UCSD-AML1 (cell line): ENCODE results near the gene AKT3.
"Not testable (repeated sequence)": the region's sequence is repeated elsewhere in the genome, so short reads cannot be mapped to it uniquely, and the experiment has no call there.

Experiments
- DNase-seq: peaks from one replicate; lab custom pipeline; 2025; ENCODE audit not compliant: unreplicated experiment; lab: John Stamatoyannopoulos, UW

The AKT3 gene

GRCh38 chr1:243786531-243786930 is 63.5 kb downstream of the AKT3 start:
- no peak for DNase-seq

DNA sequence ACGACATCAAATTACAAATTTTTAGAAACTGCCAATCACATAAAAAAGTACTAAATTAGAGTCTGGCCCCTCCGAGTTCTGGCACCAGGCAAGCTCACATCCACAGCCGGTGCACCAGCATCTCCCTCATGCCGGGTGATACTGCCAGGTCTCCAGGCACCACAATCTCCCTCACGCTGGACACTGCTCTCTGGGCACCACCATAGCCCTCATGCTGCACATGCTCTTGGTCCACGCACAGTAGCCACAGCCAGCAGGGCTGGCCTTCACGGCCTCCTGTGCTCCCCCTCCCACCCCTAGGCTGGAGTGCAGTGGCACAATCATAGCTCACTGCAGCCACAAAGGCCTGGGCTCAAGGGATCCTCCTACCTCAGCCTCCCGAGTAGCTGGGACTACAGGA is 65.5 kb downstream of the AKT3 start:
- DNase-seq: no peak

- no peak for DNase-seq
Measured at GRCh38 chr1:243783714-243784113, 66.3 kb downstream of the AKT3 start.

GRCh38 chr1:243772361-243773050 is 77.5 kb downstream of the AKT3 start:
- DNase-seq: not testable (repeated sequence)

- no peak for DNase-seq
Measured at GRCh38 chr1:243770860-243771259, 79.2 kb downstream of the AKT3 start.

DNA sequence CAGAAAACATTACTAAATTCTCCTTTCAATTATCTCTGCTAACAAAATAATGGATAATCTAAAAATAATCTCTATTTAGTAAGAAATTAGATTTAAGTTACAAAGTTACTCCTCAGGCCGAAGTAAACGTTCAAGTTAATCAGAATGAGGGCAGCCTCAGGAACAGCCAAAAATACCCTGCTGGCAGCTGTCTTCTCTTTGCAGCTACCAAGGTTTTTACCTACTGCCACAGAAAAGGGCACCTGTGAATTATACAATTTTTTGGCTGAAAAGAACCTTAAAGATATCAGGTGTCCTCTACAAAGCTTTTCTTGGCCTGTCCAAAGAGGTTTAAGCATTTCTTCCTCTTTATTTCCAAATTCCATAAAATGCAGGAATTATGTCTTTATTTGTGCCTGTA is 84.4 kb downstream of the AKT3 start:
- DNase-seq: no peak

DNA sequence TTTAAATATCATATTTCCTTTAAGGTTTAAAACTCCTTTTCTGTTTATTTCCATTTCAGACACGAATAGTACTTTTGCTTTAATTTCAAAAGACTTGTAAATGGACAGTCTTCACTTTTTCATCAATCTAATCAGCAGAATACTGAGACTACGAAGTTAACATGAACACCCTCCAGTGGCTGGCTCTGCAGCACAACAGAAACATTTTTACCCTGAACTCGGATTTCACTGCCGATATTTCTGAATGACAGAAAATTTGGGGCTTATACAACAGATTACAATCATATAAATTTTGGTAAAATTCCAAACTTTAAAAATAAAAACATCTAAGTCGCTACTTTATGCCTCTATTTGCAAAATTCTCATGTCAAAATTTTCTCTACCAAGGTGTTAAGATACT is 86.2 kb downstream of the AKT3 start:
- DNase-seq: no peak

- DNase-seq: no peak
Measured at GRCh38 chr1:243758647-243759046, 91.4 kb downstream of the AKT3 start.

- DNase-seq: no peak
Measured at GRCh38 chr1:243756529-243756928, 93.5 kb downstream of the AKT3 start.

- DNase-seq: no peak
Measured at GRCh38 chr1:243754348-243754747, 95.7 kb downstream of the AKT3 start.

DNA sequence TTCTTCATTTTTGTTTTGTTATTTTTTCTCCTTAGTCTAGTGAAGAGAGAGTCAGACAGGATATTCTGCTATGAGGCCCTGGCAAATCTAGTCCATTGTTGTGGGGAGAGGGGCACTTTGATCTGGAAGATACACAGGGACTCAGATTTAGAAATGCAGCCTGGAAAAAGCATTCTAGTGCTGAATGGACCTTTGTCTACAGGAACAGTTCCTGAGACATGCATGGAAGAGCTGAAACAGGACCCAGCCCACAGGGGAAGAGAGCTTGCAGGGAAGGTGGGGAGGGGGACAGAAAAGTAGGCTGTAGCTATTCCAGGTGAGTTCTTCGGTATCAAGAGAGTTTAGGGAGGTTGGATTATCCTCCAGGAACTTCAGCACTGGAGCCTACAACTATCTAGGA is 98.5 kb downstream of the AKT3 start:
- DNase-seq: no peak

GRCh38 chr1:243748706-243749283 is 101.2 kb downstream of the AKT3 start:
- DNase-seq: no peak

GRCh38 chr1:243748227-243748626 is 101.8 kb downstream of the AKT3 start:
- DNase-seq: no peak

- no peak for DNase-seq
Measured at GRCh38 chr1:243746751-243747150, 103.3 kb downstream of the AKT3 start.

DNA sequence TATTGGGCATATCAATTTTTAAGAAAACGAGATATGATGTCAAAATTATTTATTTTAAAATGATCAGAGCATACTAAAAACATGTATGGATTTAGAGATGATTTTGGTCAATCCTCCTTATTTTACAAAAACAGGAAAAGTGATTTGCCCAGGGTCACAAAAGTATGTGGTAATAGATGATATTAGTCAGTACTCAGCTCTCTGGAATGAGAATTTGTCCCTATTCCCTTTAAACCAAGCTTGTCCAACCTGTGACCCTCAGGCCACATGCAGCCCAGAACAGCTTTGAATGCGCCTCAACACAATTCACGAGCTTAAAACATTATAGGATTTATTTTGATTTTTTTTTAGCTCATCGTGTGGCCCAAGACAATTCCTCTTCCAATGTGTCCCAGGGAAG is 104.7 kb downstream of the AKT3 start:
- DNase-seq: no peak

DNA sequence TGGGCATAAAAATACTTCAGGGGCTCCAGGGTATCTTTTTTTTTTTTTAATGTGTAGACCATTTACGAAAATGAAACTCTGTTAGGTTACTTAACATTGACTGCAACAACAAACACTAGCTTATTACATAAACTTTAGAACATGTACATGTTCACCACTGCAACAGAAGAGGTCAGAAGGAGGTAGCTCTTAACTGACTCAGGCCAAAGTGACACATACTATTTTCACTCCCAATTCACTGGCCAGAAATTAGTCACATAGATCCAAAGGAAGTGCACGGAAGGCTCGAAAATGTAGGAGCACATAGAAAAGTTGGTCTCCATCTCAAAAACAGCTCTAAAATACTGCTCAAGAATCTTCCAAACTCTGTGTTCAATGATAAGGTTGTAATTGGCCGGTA is 107.2 kb downstream of the AKT3 start:
- no peak for DNase-seq

GRCh38 chr1:243740255-243740999 is 109.6 kb downstream of the AKT3 start:
- DNase-seq: no peak

DNA sequence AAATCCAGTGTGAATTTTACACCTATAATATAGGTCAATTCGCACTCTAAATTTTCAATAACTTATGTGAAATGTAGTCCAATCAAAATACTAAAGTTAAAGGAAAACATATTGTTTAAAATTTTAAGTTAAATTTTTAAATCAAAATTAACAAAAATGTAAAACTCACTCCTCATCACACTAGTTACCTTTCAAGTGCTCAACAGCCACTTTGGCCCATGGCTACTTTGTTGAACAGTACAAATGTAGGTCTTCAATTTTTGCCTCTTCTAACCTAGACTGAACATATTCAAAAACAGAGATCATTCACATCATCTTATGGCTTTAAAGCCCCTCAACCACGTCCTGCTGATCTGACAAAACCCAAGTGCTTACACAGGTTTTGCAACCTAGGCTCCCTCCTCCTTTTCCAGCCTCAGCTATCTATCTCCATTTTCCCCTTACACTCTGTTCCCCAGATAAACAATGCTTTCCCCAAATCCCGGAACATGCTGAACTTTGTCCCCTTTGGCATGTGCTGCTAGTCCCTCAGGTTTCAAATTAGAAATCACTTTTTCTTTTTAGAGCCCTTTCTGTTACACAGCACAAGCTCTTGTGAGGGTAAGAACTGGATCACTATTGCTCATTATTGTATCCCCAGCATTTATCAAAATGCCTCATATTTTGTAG is 110.6 kb downstream of the AKT3 start:
- no peak for DNase-seq

GRCh38 chr1:243738020-243738419 is 112.0 kb downstream of the AKT3 start:
- no peak for DNase-seq

- DNase-seq: no peak
Measured at GRCh38 chr1:243735457-243735856, 114.6 kb downstream of the AKT3 start.

GRCh38 chr1:243734308-243734695 is 115.7 kb downstream of the AKT3 start:
- DNase-seq: no peak
